Astrocyte (in vitro differentiated cells and primary cell): Measurements from ENCODE around the gene UBTD1.

Experiments used
- CTCF ChIP-seq: IDR thresholded peaks from 2 replicates; pipeline ENCODE4 v1.5.1; 2011; ENCODE audit warnings: low read depth, mild to moderate bottlenecking, inconsistent platforms, low read length, moderate library complexity; ENCODE audit not compliant: insufficient read depth
- EZH2 ChIP-seq: IDR thresholded peaks from 2 replicates; pipeline ENCODE4 v1.6.1; 2012; ENCODE audit warnings: mild to moderate bottlenecking, low read length, inconsistent platforms; ENCODE audit not compliant: insufficient read depth

- no peak for TF ChIP-seq EZH2
- TF ChIP-seq CTCF, result no peak
Observed at GRCh38 chr10:97549587-97550322, 51.0 kb downstream of the UBTD1 start.
